Neural cell (in vitro differentiated cells): ENCODE data around the gene UHRF1.

Experiments
- CTCF ChIP-seq: fragments of 450-650 bp; IDR thresholded peaks from 2 replicates; pipeline ENCODE4 v1.5.1; 2014; ENCODE audit warnings: antibody characterized with exemption, mild to moderate bottlenecking, moderate library complexity; ENCODE audit not compliant: poor library complexity, severe bottlenecking
- EP300 ChIP-seq: fragments of 450-650 bp; conservative IDR thresholded peaks from 2 replicates; pipeline ENCODE4 v1.6.1; 2014; ENCODE audit warnings: antibody characterized with exemption, mild to moderate bottlenecking, moderate library complexity; ENCODE audit not compliant: poor library complexity, severe bottlenecking
- EZH2 ChIP-seq: fragments of 200-600, 300-800 bp; shearing (Covaris generic), sonication (generic); IDR thresholded peaks from 2 replicates; pipeline ENCODE4 v1.6.1; 2014; ENCODE audit warnings: antibody characterized with exemption, low read length, borderline replicate concordance, mild to moderate bottlenecking; ENCODE audit not compliant: insufficient read depth, poor library complexity, severe bottlenecking
- MXI1 ChIP-seq: fragments of 450-650 bp; conservative IDR thresholded peaks from 2 replicates; pipeline ENCODE4 v1.6.1; 2014; ENCODE audit warnings: antibody characterized with exemption, mild to moderate bottlenecking; ENCODE audit not compliant: poor library complexity, severe bottlenecking
- POLR2AphosphoS5 ChIP-seq: IDR thresholded peaks from 2 replicates; pipeline ENCODE4 v1.6.1; 2012
- RAD21 ChIP-seq: fragments of 450-650 bp; conservative IDR thresholded peaks from 2 replicates; pipeline ENCODE4 v1.6.1; 2014; ENCODE audit warnings: antibody characterized with exemption, mild to moderate bottlenecking, moderate library complexity
- SMC3 ChIP-seq: fragments of 450-650 bp; conservative IDR thresholded peaks from 2 replicates; pipeline ENCODE4 v1.6.1; 2014; ENCODE audit warnings: antibody characterized with exemption, mild to moderate bottlenecking, moderate library complexity; ENCODE audit not compliant: poor library complexity
- TAF1 ChIP-seq: IDR thresholded peaks from 2 replicates; pipeline ENCODE4 v1.6.1; 2012; ENCODE audit warnings: low read depth
- TF ChIP-seq, protein P1 (sequence below): IDR thresholded peaks from 2 replicates; pipeline ENCODE4 v1.6.1; 2012; ENCODE audit warnings: borderline replicate concordance

DNA sequence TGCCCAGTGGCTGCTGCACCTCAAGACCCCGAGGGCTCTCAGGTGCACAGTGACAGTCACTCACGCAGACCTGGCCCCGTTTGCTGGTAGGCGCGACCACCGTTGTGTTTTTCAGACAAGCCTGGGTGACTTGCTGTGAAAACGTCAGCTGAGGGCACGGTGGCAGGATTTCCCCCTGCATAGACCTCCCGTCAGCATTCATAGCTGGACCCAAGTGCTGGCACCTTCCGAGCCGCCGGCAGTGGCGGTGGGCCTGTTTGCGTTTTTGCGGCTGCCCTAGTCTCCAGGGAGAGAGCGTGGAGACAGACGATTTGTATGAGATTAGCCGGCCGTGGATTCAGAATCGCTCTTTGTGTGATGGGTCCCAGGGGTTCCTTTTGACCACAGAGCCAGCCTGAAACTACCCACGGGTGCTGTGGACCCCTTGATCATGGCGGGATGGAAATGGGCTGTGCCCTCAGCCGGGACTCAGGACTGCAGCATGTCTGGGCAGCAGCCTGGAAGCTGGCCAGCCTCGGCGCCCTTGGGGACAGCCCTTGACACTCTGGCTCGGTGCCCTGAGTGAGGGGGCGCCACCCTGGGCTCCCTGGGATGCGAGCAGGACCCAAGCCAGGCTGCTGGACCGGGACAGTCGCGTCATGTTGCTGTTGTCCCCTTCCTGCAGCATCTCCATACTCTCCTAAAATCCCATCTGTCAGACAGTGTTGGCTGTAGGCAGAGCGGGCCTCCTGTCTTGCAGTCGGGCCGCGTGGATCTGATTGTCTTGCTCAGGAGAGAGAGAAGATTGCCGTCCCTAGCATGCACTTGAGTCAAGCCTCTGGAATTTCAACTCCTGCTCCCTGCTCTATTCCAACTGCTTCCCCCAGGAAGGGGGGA, 68.2 kb downstream of the UHRF1 start:
- no peak for TF ChIP-seq EP300
- TF ChIP-seq CTCF, result no peak
- no peak for TF ChIP-seq POLR2AphosphoS5
- TF ChIP-seq EZH2, result no peak
- TF ChIP-seq, protein P1, sequence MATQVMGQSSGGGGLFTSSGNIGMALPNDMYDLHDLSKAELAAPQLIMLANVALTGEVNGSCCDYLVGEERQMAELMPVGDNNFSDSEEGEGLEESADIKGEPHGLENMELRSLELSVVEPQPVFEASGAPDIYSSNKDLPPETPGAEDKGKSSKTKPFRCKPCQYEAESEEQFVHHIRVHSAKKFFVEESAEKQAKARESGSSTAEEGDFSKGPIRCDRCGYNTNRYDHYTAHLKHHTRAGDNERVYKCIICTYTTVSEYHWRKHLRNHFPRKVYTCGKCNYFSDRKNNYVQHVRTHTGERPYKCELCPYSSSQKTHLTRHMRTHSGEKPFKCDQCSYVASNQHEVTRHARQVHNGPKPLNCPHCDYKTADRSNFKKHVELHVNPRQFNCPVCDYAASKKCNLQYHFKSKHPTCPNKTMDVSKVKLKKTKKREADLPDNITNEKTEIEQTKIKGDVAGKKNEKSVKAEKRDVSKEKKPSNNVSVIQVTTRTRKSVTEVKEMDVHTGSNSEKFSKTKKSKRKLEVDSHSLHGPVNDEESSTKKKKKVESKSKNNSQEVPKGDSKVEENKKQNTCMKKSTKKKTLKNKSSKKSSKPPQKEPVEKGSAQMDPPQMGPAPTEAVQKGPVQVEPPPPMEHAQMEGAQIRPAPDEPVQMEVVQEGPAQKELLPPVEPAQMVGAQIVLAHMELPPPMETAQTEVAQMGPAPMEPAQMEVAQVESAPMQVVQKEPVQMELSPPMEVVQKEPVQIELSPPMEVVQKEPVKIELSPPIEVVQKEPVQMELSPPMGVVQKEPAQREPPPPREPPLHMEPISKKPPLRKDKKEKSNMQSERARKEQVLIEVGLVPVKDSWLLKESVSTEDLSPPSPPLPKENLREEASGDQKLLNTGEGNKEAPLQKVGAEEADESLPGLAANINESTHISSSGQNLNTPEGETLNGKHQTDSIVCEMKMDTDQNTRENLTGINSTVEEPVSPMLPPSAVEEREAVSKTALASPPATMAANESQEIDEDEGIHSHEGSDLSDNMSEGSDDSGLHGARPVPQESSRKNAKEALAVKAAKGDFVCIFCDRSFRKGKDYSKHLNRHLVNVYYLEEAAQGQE, result no peak
- TF ChIP-seq MXI1, result no peak
- TF ChIP-seq TAF1, result no peak
- no peak for TF ChIP-seq SMC3
- no peak for TF ChIP-seq RAD21
